K562 (cell line): ENCODE data around the gene C1QTNF12. TPM values are rescaled to one million over a fixed set of nuclear protein-coding genes. Genes with fewer than 3 reads are reported as not detected.

Experiments used
- ATAC-seq: fragments of 200-7000 bp; cut with Tn5 transposase; 3 replicates; pipeline ENCODE4 v1.9.1; 2020; ENCODE audit warnings: moderate library complexity
- BruUV-seq: library from RNA; stranded (reverse); fragments of 400-500 nt; replicated peaks from 2 replicates; lab custom pipeline; 2021; lab: Mats Ljungman, UMichigan
- CTCF ChIA-PET: fragments of 300-600 bp; formaldehyde crosslinking; extraction: SDS; loops from one replicate; lab custom pipeline; 2021; ENCODE audit warnings: low intra/inter-chr PET ratio; lab: Yijun Ruan, JAX
- POLR2A ChIA-PET: fragments of 300-600, 350-650 bp; sonication (Branson Sonifier 250); formaldehyde crosslinking; extraction: SDS; loops from one replicate; lab custom pipeline; 2021; ENCODE audit warnings: antibody characterized with exemption, inconsistent platforms; lab: Yijun Ruan, JAX
- DNase-seq, 4 experiments: peaks; one replicate each; pipeline versions ENCODE4 v3.0.0 to v3.0.0-alpha.2; 2011 to 2018; ENCODE audit warnings: low spot score in 3 of 4, mixed read lengths in 3 of 4; ENCODE audit errors: extremely low read depth in 1 of 4
- FAIRE-seq: peaks from 2 replicates; lab custom pipeline; 2011; peaks lifted over from hg19 to GRCh38; lab: Jason Lieb, UNC
- H2AFZ ChIP-seq: 2 replicates; pipeline ENCODE4 v1.6.0; 2011; ENCODE audit warnings: low read depth, low read length, control low read depth, inconsistent platforms
- H3K27ac ChIP-seq: fragments of 200-600 bp; 3 replicates; pipeline ENCODE4 v1.8.0; 2011; ENCODE audit warnings: low read depth, mild to moderate bottlenecking, control low read depth, inconsistent platforms, low read length, moderate library complexity, mixed read lengths; ENCODE audit errors: extremely low read depth
- H3K27me3 ChIP-seq, 2 experiments: fragments of 300-600 bp in 1 of 2; 2 replicates in 1 of 2; 3 replicates in 1 of 2; pipeline versions ENCODE4 v1.6.0 to v1.8.0; 2011; ENCODE audit warnings: inconsistent platforms in 2 of 2, low read length in 2 of 2, mild to moderate bottlenecking in 1 of 2, mixed read lengths in 1 of 2, moderate library complexity in 1 of 2; ENCODE audit not compliant: control insufficient read depth in 2 of 2, insufficient read depth in 2 of 2
- H3K36me3 ChIP-seq: fragments of 300-600 bp; 3 replicates; pipeline ENCODE4 v1.8.0; 2011; ENCODE audit warnings: mild to moderate bottlenecking, low read length, inconsistent platforms; ENCODE audit not compliant: control insufficient read depth, insufficient read depth
- H3K4me1 ChIP-seq, 2 experiments: fragments of 200-600 bp in 1 of 2; replicated peaks in 1 of 2; 2 replicates in 1 of 2; 3 replicates in 1 of 2; pipeline versions ENCODE4 v1.5.1 to v1.8.0; 2011; ENCODE audit warnings: inconsistent platforms in 2 of 2, low read length in 2 of 2, mild to moderate bottlenecking in 1 of 2, mixed read lengths in 1 of 2, moderate library complexity in 1 of 2; ENCODE audit not compliant: control insufficient read depth in 2 of 2, insufficient read depth in 2 of 2
- H3K4me2 ChIP-seq: 2 replicates; pipeline ENCODE4 v1.6.1; 2011; ENCODE audit warnings: low read length, control low read depth, inconsistent platforms, mixed read lengths; ENCODE audit not compliant: insufficient read depth
- H3K4me3 ChIP-seq: fragments of 200-600 bp; sonication (generic), shearing (Covaris generic); 2 replicates; pipeline ENCODE4 v1.5.1; 2016; ENCODE audit warnings: control low read depth, inconsistent platforms
- H3K79me2 ChIP-seq: fragments of 200-600 bp; 3 replicates; pipeline ENCODE4 v1.8.0; 2011; ENCODE audit warnings: low read length, inconsistent platforms; ENCODE audit not compliant: control insufficient read depth, insufficient read depth
- H3K9ac ChIP-seq, 2 experiments: 2 replicates each; pipeline versions ENCODE4 v1.6.0 to v1.6.1; 2011; ENCODE audit warnings: low read depth in 2 of 2, low read length in 2 of 2, control low read depth in 1 of 2, inconsistent platforms in 1 of 2, mild to moderate bottlenecking in 1 of 2, mixed read lengths in 1 of 2; ENCODE audit not compliant: insufficient read depth in 1 of 2
- H3K9me1 ChIP-seq: one replicate; pipeline ENCODE4 v1.6.0; 2011; ENCODE audit warnings: inconsistent platforms, mild to moderate bottlenecking, low read length, moderate library complexity; ENCODE audit not compliant: control insufficient read depth, insufficient read depth
- H3K9me3 ChIP-seq: replicated peaks from 2 replicates; pipeline ENCODE4 v1.5.1; 2011; ENCODE audit warnings: low read depth, low read length, inconsistent platforms; ENCODE audit not compliant: control insufficient read depth, insufficient read depth
- H4K20me1 ChIP-seq: replicated peaks from 2 replicates; pipeline ENCODE4 v1.6.1; 2011; ENCODE audit warnings: low read length, inconsistent platforms, mixed read lengths; ENCODE audit not compliant: control insufficient read depth, insufficient read depth
- CHD1 ChIP-seq: fragments of 200-600 bp; sonication (generic); IDR thresholded peaks from one replicate; pipeline ENCODE4 v1.6.1; 2012; ENCODE audit warnings: mild to moderate bottlenecking, moderate library complexity, low read length, inconsistent platforms
- E2F3 ChIP-seq: fragments of 250-450 bp; sonication (Bioruptor Pico); IDR thresholded peaks from 2 replicates; pipeline ENCODE4 v1.4.0; 2020; ENCODE audit warnings: mild to moderate bottlenecking
- EWSR1 ChIP-seq: fragments of 450-650 bp; IDR thresholded peaks from 2 replicates; pipeline ENCODE4 v1.6.1; 2018; ENCODE audit warnings: borderline replicate concordance, mild to moderate bottlenecking, low read depth, moderate library complexity; ENCODE audit not compliant: partially characterized antibody
- FOXM1 ChIP-seq, 2 experiments: fragments of 450-650 bp in 1 of 2; sonication (generic) in 1 of 2; formaldehyde crosslinking in 1 of 2; IDR thresholded peaks; 2 replicates each; pipeline versions ENCODE4 v1.6.1 to v1.9.0; 2017 to 2022; ENCODE audit warnings: low read depth in 2 of 2, mild to moderate bottlenecking in 2 of 2, missing genetic modification reagents in 1 of 2, moderate library complexity in 1 of 2
- HDAC8 ChIP-seq: fragments of 450-650 bp; IDR thresholded peaks from 2 replicates; pipeline ENCODE4 v1.6.1; 2016; ENCODE audit warnings: mild to moderate bottlenecking, missing genetic modification characterization, moderate library complexity, missing compliant biosample characterization
- MIER1 ChIP-seq: fragments of 450-650 bp; IDR thresholded peaks from 2 replicates; pipeline ENCODE4 v1.6.1; 2016; ENCODE audit warnings: antibody characterized with exemption, mild to moderate bottlenecking, low read depth
- RB1 ChIP-seq: fragments of 450-650 bp; IDR thresholded peaks from 2 replicates; pipeline ENCODE4 v1.6.1; 2017; ENCODE audit warnings: low read depth, mild to moderate bottlenecking
- RFX1 ChIP-seq: fragments of 450-650 bp; IDR thresholded peaks from 2 replicates; pipeline ENCODE4 v1.6.1; 2016; ENCODE audit warnings: mild to moderate bottlenecking, moderate library complexity
- ZC3H4 ChIP-seq: sonication (generic); formaldehyde crosslinking; IDR thresholded peaks from 2 replicates; pipeline ENCODE4 v1.9.0; 2021; ENCODE audit warnings: missing genetic modification reagents, borderline replicate concordance
- WGBS: fragments of 100-300 bp; shearing (Covaris generic); methylation state at CpG from one replicate; pipeline ENCODE4 v1.1.6; 2016; ENCODE audit warnings: low coverage, mixed read lengths; ENCODE audit not compliant: insufficient coverage; ENCODE audit errors: missing lambda C conversion rate; 5-methylcytosine and 5-hydroxymethylcytosine counted together
- in situ Hi-C: fragments of 300-500 bp; cut with MboI; formaldehyde crosslinking; loops from 4 replicates; pipeline ENCODE4 v1.15.0; 2018; ENCODE audit warnings: inconsistent platforms, mixed read lengths
- intact Hi-C: fragments of 100-400 bp; cut with micrococcal nuclease; formaldehyde crosslinking; loops from 2 replicates; pipeline ENCODE4 v1.14.2; 2022
- polyA plus RNA-seq, 8 experiments: library from polyadenylated mRNA; depleted of rRNA in 4 of 8; stranded (reverse) in 5 of 8; unstranded in 3 of 8; fragments of >200 nt; fragmentation: Nextera tagmentation in 2 of 8; fragmentation: Illumina TruSeq in 1 of 8; extraction: Ambion mirVana in 2 of 8; extraction: Trizol in 1 of 8; gene quantifications; 2 replicates each; pipeline versions ENCODE4 v1.2.1 to v1.2.3, GENCODE V29; 2011 to 2014; ENCODE audit warnings: inconsistent platforms in 1 of 8, missing spikeins in 1 of 8
- total RNA-seq, 7 experiments: library from RNA; depleted of rRNA in 6 of 7; stranded (reverse); fragments of >200 nt in 6 of 7; fragmentation: Illumina TruSeq in 2 of 7; extraction: Trizol in 2 of 7; gene quantifications; 2 replicates each; pipeline versions ENCODE4 v1.2.1 to v1.2.3, GENCODE V29; 2011 to 2021; ENCODE audit warnings: low replicate concordance in 1 of 7
- TF ChIP-seq, protein P1 (sequence below): sonication (generic); formaldehyde crosslinking; IDR thresholded peaks from 2 replicates; pipeline ENCODE4 v1.9.0; 2022; ENCODE audit warnings: mild to moderate bottlenecking, missing genetic modification reagents
- TF ChIP-seq, protein P2 (sequence below): fragments of 450-650 bp; IDR thresholded peaks from 2 replicates; pipeline ENCODE4 v1.6.1; 2016; ENCODE audit warnings: antibody characterized with exemption
- TF ChIP-seq, protein P3 (sequence below): fragments of 450-650 bp; conservative IDR thresholded peaks from 2 replicates; pipeline ENCODE4 v1.6.1; 2016; ENCODE audit warnings: missing genetic modification characterization, low read depth, mild to moderate bottlenecking, control low read depth, missing compliant biosample characterization
- TF ChIP-seq, protein P4 (sequence below): sonication (generic); formaldehyde crosslinking; IDR thresholded peaks from 2 replicates; pipeline ENCODE4 v1.8.0; 2022; ENCODE audit warnings: mild to moderate bottlenecking, missing genetic modification reagents

C1QTNF12 gene
- total and polyA plus RNA-seq, 9 of the 15 experiments (the other 6 are each of a cell fraction or from before 2014, with no cell fraction given): 0.11 to 4.3 (median 0.93) TPM; not detected in 3

DNA sequence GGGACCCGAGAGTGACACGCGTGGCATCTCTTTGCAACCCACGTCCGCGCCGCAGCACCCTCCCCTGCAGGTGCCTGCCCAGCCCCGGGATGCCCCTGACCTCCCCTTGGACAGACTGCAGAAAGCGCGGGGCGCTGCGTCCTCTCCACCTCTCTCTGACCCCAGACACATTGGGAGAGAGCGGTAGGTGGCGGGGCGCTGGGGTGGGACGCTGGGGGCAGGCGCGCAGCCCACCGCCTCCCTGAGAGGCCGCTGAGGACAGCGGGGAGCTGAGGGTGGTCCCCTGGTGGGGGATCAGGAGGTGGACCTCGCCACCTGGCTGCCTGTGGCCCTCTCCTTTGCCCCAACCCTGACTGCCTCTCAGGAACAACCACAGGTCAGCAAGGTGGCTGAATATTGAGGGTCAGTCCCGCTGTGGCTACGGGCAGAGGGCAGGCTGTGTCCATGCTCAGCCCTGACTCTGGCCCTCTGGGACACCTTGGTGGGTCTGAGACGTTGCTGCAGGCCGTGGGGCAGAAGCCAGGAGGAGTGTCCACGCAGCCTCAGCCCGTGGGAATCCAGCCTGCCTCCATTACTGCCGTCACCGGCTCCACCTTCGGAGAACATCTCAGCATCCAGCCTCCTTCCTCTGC is 27.9 kb upstream of the C1QTNF12 start:
- BruUV-seq: TSS peak; percentile 71
- Histone ChIP-seq H2AFZ (peak overlapping the region; percentile 86), H3K4me2 (peak overlapping the region; percentile 81), H3K9me3 (no peaks in the 10 kb centered on the region), H3K79me2 (peaks cover 49% of the 10 kb centered on the region), H3K9me1 (peaks cover 7% of the 10 kb centered on the region), H4K20me1 (peaks cover 23% of the 10 kb centered on the region), H3K27me3 (no peaks in the 10 kb centered on the region), H3K4me3 (peak overlapping the region; percentile 97), H3K36me3 (peaks cover 30% of the 10 kb centered on the region), H3K9ac (peak overlapping the region; percentile 69 to 97), H3K4me1 (peaks cover 16 to 54% of the 10 kb centered on the region in 2 experiments; a peak in 4 of 5 replicates), H3K27ac (peak overlapping the region; percentile 89)
- ATAC-seq (peak; percentile 56), DNase-seq (no peak), FAIRE-seq (no peak)
- in situ Hi-C loops (no loop called here), intact Hi-C loops (no loop called here)
- CTCF ChIA-PET: no interaction called here
- WGBS: 26% methylated on average over 31 of the region's 31 CpGs
- POLR2A ChIA-PET: interaction anchor here (0.6 to 1.2 kb wide), 4 partner anchors 10 to 854 kb away, joined by 3 to 4 read pairs (median 3); no protein-coding TSS in a partner anchor
- no peak for TF ChIP-seq FOXM1 (IDR thresholded peaks at IDR 0.05; ENCODE audit: low read depth)
- 0 out of 2 replicates have a peak, but pooled peaks have one; percentile 1 for TF ChIP-seq FOXM1 (CRISPR knock-in tag; IDR thresholded peaks at IDR 0.05; ENCODE audit: low read depth)
- TF ChIP-seq, protein P1, sequence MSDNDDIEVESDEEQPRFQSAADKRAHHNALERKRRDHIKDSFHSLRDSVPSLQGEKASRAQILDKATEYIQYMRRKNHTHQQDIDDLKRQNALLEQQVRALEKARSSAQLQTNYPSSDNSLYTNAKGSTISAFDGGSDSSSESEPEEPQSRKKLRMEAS (CRISPR knock-in tag): 0 out of 2 replicates have a peak, but pooled peaks have one; percentile 39
- TF ChIP-seq, protein P2, sequence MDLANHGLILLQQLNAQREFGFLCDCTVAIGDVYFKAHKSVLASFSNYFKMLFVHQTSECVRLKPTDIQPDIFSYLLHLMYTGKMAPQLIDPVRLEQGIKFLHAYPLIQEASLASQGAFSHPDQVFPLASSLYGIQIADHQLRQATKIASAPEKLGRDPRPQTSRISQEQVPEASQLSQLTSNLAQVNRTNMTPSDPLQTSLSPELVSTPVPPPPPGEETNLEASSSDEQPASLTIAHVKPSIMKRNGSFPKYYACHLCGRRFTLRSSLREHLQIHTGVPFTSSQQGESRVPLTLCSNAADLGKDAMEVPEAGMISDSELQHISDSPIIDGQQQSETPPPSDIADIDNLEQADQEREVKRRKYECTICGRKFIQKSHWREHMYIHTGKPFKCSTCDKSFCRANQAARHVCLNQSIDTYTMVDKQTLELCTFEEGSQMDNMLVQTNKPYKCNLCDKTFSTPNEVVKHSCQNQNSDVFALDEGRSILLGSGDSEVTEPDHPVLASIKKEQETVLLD: peak; percentile 17; the same call in 1 of the 2 replicates
- no peak for TF ChIP-seq HDAC8 (tag)
- TF ChIP-seq, protein P3, sequence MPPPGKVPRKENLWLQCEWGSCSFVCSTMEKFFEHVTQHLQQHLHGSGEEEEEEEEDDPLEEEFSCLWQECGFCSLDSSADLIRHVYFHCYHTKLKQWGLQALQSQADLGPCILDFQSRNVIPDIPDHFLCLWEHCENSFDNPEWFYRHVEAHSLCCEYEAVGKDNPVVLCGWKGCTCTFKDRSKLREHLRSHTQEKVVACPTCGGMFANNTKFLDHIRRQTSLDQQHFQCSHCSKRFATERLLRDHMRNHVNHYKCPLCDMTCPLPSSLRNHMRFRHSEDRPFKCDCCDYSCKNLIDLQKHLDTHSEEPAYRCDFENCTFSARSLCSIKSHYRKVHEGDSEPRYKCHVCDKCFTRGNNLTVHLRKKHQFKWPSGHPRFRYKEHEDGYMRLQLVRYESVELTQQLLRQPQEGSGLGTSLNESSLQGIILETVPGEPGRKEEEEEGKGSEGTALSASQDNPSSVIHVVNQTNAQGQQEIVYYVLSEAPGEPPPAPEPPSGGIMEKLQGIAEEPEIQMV (tag): no peak
- TF ChIP-seq E2F3: peak; percentile 49; the same call in 1 of the 2 replicates
- TF ChIP-seq EWSR1: no peak
- TF ChIP-seq, protein P4, sequence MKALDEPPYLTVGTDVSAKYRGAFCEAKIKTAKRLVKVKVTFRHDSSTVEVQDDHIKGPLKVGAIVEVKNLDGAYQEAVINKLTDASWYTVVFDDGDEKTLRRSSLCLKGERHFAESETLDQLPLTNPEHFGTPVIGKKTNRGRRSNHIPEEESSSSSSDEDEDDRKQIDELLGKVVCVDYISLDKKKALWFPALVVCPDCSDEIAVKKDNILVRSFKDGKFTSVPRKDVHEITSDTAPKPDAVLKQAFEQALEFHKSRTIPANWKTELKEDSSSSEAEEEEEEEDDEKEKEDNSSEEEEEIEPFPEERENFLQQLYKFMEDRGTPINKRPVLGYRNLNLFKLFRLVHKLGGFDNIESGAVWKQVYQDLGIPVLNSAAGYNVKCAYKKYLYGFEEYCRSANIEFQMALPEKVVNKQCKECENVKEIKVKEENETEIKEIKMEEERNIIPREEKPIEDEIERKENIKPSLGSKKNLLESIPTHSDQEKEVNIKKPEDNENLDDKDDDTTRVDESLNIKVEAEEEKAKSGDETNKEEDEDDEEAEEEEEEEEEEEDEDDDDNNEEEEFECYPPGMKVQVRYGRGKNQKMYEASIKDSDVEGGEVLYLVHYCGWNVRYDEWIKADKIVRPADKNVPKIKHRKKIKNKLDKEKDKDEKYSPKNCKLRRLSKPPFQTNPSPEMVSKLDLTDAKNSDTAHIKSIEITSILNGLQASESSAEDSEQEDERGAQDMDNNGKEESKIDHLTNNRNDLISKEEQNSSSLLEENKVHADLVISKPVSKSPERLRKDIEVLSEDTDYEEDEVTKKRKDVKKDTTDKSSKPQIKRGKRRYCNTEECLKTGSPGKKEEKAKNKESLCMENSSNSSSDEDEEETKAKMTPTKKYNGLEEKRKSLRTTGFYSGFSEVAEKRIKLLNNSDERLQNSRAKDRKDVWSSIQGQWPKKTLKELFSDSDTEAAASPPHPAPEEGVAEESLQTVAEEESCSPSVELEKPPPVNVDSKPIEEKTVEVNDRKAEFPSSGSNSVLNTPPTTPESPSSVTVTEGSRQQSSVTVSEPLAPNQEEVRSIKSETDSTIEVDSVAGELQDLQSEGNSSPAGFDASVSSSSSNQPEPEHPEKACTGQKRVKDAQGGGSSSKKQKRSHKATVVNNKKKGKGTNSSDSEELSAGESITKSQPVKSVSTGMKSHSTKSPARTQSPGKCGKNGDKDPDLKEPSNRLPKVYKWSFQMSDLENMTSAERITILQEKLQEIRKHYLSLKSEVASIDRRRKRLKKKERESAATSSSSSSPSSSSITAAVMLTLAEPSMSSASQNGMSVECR: no peak
- 0 out of 2 replicates have a peak, but pooled peaks have one; percentile 34 for TF ChIP-seq MIER1
- peak; percentile 48 for TF ChIP-seq CHD1
- TF ChIP-seq RFX1: no peak
- TF ChIP-seq ZC3H4: 0 out of 2 replicates have a peak, but pooled peaks have one; percentile 26
- 0 out of 2 replicates have a peak, but pooled peaks have one; percentile 6 for TF ChIP-seq RB1
